HepG2 (cell line): ENCODE data around the gene CCDC87. TPM values are rescaled to one million over a fixed set of nuclear protein-coding genes. Genes with fewer than 3 reads are reported as not detected.

Experiments
- EED ChIP-seq: sonication (generic); formaldehyde crosslinking; IDR thresholded peaks from 2 replicates; pipeline ENCODE4 v1.5.0; 2020; ENCODE audit warnings: mild to moderate bottlenecking, missing genetic modification reagents
- HNRNPL ChIP-seq: fragments of 200-400 bp; formaldehyde crosslinking; IDR thresholded peaks from 2 replicates; pipeline ENCODE4 v1.6.1; 2017; ENCODE audit warnings: mild to moderate bottlenecking, low read depth, low read length
- polyA plus RNA-seq, 8 experiments: library from polyadenylated mRNA; depleted of rRNA in 3 of 8; stranded (reverse) in 7 of 8; unstranded in 1 of 8; fragments of >200 nt; fragmentation: Illumina TruSeq in 4 of 8; extraction: Trizol in 4 of 8; gene quantifications; 2 replicates each; pipeline versions ENCODE4 v1.2.1 to v1.2.3, GENCODE V29; 2011 to 2016; ENCODE audit warnings: low read depth in 4 of 8, missing spikeins in 1 of 8, mixed read lengths in 1 of 8; ENCODE audit not compliant: insufficient read depth in 1 of 8
- total RNA-seq, 5 experiments: library from RNA; depleted of rRNA; stranded (reverse); fragments of >200 nt; fragmentation: Illumina TruSeq; extraction: Trizol; gene quantifications; 2 replicates each; pipeline ENCODE4 v1.2.3, GENCODE V29; 2016; ENCODE audit warnings: low read depth in 1 of 5
- TF ChIP-seq, protein P1 (sequence below): fragments of 450-650 bp; IDR thresholded peaks from 2 replicates; pipeline ENCODE4 v1.6.1; 2017; ENCODE audit warnings: mild to moderate bottlenecking
- TF ChIP-seq, protein P2 (sequence below): sonication (generic); formaldehyde crosslinking; IDR thresholded peaks from 2 replicates; pipeline ENCODE4 v1.4.0; 2020; ENCODE audit warnings: mild to moderate bottlenecking, missing genetic modification reagents
- TF ChIP-seq, protein P3 (sequence below): sonication (generic); formaldehyde crosslinking; IDR thresholded peaks from 2 replicates; pipeline ENCODE4 v1.5.0; 2020; ENCODE audit warnings: mild to moderate bottlenecking, missing genetic modification reagents
- TF ChIP-seq, protein P4 (sequence below): sonication (generic); formaldehyde crosslinking; IDR thresholded peaks from 2 replicates; pipeline ENCODE4 v1.5.0; 2020; ENCODE audit warnings: mild to moderate bottlenecking, missing genetic modification reagents
- TF ChIP-seq, protein P5 (sequence below): sonication (generic); formaldehyde crosslinking; IDR thresholded peaks from 2 replicates; pipeline ENCODE4 v1.8.0; 2022; ENCODE audit warnings: mild to moderate bottlenecking, missing genetic modification reagents, borderline replicate concordance

CCDC87 gene
- total and polyA plus RNA-seq, 2 of the 13 experiments (the other 11 are each of a cell fraction or from before 2014, with no cell fraction given), result 0.05 to 0.42 TPM

DNA sequence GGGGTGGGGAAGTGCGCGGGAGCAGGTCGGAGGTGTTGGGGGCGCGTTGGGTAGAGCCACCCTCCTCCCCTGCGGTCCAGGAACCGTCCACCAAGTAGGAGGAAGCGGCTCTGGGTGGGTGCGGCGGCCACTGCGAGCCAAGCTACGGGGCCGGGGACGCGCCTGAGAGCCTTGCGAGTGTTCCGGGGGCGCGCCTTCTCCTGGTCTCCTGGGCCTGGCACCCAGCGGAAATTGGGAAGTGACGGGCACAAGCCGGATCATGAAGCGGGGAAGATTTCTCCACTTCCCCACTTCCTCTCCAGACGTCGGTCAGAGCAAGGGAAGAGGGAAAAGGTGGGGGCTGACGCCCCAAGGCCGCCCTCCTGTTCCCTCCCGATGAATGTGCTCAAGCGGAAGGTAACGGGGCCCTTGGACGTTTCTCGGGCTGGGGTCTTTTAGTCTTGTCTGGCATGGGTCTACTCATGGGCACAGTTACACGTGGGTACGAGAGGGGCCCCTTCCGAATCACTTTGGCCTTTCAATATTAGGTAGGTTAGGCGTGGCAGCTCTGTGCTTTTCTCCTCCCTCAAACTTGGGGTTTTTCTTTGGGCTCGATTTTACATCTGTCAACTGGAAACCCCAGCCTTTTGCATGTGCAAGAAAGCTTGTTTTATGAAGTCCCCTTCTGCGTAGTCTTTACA is 24.4 kb upstream of the CCDC87 start (continued):
- TF ChIP-seq, protein P1, sequence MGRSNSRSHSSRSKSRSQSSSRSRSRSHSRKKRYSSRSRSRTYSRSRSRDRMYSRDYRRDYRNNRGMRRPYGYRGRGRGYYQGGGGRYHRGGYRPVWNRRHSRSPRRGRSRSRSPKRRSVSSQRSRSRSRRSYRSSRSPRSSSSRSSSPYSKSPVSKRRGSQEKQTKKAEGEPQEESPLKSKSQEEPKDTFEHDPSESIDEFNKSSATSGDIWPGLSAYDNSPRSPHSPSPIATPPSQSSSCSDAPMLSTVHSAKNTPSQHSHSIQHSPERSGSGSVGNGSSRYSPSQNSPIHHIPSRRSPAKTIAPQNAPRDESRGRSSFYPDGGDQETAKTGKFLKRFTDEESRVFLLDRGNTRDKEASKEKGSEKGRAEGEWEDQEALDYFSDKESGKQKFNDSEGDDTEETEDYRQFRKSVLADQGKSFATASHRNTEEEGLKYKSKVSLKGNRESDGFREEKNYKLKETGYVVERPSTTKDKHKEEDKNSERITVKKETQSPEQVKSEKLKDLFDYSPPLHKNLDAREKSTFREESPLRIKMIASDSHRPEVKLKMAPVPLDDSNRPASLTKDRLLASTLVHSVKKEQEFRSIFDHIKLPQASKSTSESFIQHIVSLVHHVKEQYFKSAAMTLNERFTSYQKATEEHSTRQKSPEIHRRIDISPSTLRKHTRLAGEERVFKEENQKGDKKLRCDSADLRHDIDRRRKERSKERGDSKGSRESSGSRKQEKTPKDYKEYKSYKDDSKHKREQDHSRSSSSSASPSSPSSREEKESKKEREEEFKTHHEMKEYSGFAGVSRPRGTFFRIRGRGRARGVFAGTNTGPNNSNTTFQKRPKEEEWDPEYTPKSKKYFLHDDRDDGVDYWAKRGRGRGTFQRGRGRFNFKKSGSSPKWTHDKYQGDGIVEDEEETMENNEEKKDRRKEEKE, result no peak
- TF ChIP-seq, protein P2, sequence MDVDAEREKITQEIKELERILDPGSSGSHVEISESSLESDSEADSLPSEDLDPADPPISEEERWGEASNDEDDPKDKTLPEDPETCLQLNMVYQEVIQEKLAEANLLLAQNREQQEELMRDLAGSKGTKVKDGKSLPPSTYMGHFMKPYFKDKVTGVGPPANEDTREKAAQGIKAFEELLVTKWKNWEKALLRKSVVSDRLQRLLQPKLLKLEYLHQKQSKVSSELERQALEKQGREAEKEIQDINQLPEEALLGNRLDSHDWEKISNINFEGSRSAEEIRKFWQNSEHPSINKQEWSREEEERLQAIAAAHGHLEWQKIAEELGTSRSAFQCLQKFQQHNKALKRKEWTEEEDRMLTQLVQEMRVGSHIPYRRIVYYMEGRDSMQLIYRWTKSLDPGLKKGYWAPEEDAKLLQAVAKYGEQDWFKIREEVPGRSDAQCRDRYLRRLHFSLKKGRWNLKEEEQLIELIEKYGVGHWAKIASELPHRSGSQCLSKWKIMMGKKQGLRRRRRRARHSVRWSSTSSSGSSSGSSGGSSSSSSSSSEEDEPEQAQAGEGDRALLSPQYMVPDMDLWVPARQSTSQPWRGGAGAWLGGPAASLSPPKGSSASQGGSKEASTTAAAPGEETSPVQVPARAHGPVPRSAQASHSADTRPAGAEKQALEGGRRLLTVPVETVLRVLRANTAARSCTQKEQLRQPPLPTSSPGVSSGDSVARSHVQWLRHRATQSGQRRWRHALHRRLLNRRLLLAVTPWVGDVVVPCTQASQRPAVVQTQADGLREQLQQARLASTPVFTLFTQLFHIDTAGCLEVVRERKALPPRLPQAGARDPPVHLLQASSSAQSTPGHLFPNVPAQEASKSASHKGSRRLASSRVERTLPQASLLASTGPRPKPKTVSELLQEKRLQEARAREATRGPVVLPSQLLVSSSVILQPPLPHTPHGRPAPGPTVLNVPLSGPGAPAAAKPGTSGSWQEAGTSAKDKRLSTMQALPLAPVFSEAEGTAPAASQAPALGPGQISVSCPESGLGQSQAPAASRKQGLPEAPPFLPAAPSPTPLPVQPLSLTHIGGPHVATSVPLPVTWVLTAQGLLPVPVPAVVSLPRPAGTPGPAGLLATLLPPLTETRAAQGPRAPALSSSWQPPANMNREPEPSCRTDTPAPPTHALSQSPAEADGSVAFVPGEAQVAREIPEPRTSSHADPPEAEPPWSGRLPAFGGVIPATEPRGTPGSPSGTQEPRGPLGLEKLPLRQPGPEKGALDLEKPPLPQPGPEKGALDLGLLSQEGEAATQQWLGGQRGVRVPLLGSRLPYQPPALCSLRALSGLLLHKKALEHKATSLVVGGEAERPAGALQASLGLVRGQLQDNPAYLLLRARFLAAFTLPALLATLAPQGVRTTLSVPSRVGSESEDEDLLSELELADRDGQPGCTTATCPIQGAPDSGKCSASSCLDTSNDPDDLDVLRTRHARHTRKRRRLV, result peak; percentile 69
- 0 out of 2 replicates have a peak, but pooled peaks have one; percentile 11 for TF ChIP-seq HNRNPL
- TF ChIP-seq, protein P3, sequence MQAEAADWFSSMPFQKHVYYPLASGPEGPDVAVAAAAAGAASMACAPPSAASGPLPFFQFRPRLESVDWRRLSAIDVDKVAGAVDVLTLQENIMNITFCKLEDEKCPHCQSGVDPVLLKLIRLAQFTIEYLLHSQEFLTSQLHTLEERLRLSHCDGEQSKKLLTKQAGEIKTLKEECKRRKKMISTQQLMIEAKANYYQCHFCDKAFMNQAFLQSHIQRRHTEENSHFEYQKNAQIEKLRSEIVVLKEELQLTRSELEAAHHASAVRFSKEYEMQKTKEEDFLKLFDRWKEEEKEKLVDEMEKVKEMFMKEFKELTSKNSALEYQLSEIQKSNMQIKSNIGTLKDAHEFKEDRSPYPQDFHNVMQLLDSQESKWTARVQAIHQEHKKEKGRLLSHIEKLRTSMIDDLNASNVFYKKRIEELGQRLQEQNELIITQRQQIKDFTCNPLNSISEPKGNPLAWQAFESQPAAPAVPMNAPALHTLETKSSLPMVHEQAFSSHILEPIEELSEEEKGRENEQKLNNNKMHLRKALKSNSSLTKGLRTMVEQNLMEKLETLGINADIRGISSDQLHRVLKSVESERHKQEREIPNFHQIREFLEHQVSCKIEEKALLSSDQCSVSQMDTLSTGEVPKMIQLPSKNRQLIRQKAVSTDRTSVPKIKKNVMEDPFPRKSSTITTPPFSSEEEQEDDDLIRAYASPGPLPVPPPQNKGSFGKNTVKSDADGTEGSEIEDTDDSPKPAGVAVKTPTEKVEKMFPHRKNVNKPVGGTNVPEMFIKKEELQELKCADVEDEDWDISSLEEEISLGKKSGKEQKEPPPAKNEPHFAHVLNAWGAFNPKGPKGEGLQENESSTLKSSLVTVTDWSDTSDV (CRISPR knock-in tag), result no peak
- TF ChIP-seq, protein P4, sequence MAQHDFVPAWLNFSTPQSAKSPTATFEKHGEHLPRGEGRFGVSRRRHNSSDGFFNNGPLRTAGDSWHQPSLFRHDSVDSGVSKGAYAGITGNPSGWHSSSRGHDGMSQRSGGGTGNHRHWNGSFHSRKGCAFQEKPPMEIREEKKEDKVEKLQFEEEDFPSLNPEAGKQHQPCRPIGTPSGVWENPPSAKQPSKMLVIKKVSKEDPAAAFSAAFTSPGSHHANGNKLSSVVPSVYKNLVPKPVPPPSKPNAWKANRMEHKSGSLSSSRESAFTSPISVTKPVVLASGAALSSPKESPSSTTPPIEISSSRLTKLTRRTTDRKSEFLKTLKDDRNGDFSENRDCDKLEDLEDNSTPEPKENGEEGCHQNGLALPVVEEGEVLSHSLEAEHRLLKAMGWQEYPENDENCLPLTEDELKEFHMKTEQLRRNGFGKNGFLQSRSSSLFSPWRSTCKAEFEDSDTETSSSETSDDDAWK (CRISPR knock-in tag), result no peak
- 0 out of 2 replicates have a peak, but pooled peaks have one; percentile 68 for TF ChIP-seq EED (CRISPR knock-in tag)
- TF ChIP-seq, protein P5, sequence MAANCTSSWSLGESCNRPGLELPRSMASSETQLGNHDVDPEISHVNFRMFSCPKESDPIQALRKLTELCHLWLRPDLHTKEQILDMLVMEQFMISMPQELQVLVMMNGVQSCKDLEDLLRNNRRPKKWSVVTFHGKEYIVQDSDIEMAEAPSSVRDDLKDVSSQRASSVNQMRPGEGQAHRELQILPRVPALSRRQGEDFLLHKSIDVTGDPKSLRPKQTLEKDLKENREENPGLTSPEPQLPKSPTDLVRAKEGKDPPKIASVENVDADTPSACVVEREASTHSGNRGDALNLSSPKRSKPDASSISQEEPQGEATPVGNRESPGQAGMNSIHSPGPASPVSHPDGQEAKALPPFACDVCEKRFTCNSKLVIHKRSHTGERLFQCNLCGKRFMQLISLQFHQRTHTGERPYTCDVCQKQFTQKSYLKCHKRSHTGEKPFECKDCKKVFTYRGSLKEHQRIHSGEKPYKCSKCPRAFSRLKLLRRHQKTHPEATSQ (CRISPR knock-in tag), result 0 out of 2 replicates have a peak, but pooled peaks have one; percentile 66
